Adipose tissue (tissue), 3 donors: Measurements from ENCODE around the gene ANGPTL3. TPM values are rescaled to one million over a fixed set of nuclear protein-coding genes. Genes with fewer than 3 reads are reported as not detected.

ENCODE experiments used
- H3K27ac ChIP-seq: one replicate; pipeline ENCODE4 v1.5.1; 2013; ENCODE audit warnings: low read depth, low read length
- WGBS, 3 donors: extraction: QIAGEN DNeasy Blood & Tissue Kit; methylation state at CpG; one replicate each; pipeline ENCODE4 v1.1.7; 2013; 5-methylcytosine and 5-hydroxymethylcytosine counted together
- polyA plus RNA-seq, 3 donors: library from polyadenylated mRNA; stranded (reverse); fragments of 200-250 nt; gene quantifications; one replicate each; pipeline ENCODE4 v1.2.3, GENCODE V29; 2013
- donor health status: healthy with polysubstance abuse.
- donor health status: Bipolar disorder and iron deficiency.
- donor health status: healthy.

The ANGPTL3 gene
- polyA plus RNA-seq, 3 donors: 0.05 to 0.19 TPM; not detected in 1

DNA sequence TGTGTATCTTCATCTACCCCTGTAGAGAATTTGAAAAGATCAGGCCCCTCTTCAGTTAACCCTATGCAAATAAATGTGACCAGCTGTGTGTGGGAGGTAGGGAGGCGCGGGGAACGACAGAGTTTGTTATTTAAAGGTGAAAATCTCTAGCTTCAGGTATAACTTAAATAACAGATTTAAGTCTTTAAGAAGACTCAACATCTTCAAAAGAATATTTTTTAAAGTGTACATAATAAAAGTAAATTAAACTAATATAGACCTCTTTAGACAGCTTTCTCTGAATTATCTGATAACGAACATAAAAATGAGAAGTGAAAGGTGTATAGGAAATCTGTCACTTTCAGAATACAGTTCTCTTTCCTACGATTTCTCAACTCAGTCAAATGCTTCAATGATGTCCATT, 16.0 kb downstream of the ANGPTL3 start:
- WGBS, 3 donors: 81 to 89% (median 83%) methylated on average over 5 of the region's 5 CpGs
- no peak overlapping the region for H3K27ac ChIP-seq

GRCh38 chr1:62613890-62614289, 16.6 kb downstream of the ANGPTL3 start:
- WGBS, 3 donors: 74 to 98% (median 97%) methylated on average over 1 of the region's 1 CpG

GRCh38 chr1:62621907-62622306, 24.6 kb downstream of the ANGPTL3 start:
- 93 to 100% (median 97%) methylated on average over 1 of the region's 1 CpG for WGBS, 3 donors
- no peak overlapping the region for H3K27ac ChIP-seq

More at GRCh38 chr1:62613890-62614289, 16.6 kb downstream of the ANGPTL3 start:
- no peak overlapping the region for H3K27ac ChIP-seq

- H3K27ac ChIP-seq: no peak overlapping the region
- 62 to 89% (median 81%) methylated on average over 1 of the region's 1 CpG for WGBS, 3 donors
These were observed 28.1 kb downstream of the ANGPTL3 start for GRCh38 chr1:62625415-62625814.

DNA sequence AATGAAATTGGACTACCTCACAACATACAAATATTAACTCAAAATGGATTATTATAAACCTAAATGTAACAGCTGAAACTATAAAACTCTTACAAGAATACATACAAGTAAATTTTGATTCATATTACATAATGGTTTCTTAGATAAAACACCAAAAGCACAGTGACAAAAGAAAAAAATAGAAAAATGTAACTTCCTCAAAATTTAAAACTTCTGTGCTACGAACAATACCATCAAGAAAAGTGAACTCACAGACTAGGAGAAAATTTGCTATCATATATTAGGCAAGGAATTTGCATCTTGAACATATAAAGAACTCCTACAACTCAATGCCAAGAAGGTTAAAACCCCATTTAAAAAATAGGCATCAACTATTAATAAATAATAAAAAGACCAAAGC, 31.2 kb downstream of the ANGPTL3 start:
- WGBS, 3 donors: 53 to 97% (median 59%) methylated on average over 1 of the region's 1 CpG

GRCh38 chr1:62637392-62638105, 40.2 kb downstream of the ANGPTL3 start:
- 94% methylated on average over 6 of the region's 6 CpGs for WGBS, 3 donors

More for the DNA sequence above, 31.2 kb downstream of the ANGPTL3 start:
- H3K27ac ChIP-seq: no peak overlapping the region

GRCh38 chr1:62643283-62643682, 46.0 kb downstream of the ANGPTL3 start:
- 93 to 100% (median 97%) methylated on average over 1 of the region's 1 CpG for WGBS, 3 donors

More at GRCh38 chr1:62637392-62638105, 40.2 kb downstream of the ANGPTL3 start:
- no peak overlapping the region for H3K27ac ChIP-seq

DNA sequence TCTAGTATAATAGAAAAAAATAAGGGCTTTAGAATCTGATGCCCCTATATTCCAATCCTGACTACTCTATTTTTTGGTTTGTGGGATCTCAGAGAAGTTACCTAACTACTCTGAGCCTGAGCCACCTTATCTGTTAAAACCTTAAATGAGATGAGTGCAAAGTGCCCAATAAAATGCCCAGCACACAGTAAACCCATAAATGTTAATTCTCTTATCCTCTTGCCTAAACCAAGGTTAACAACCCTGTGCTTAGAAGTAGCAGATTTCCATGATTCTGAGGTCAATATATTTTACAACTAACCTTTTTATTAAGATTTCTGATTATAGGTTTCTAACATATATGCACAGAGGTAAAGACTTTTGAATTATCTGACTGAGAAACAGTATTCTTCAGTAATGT, 55.1 kb downstream of the ANGPTL3 start:
- no peak overlapping the region for H3K27ac ChIP-seq

More at GRCh38 chr1:62643283-62643682, 46.0 kb downstream of the ANGPTL3 start:
- no peak overlapping the region for H3K27ac ChIP-seq

- 69 to 89% (median 77%) methylated on average over 1 of the region's 1 CpG for WGBS, 3 donors
- H3K27ac ChIP-seq: no peak overlapping the region
These were observed 57.4 kb downstream of the ANGPTL3 start for GRCh38 chr1:62654744-62655143.

Other genes starting within 250 kb of the ANGPTL3 start
- 10 to 100 TPM in 1 of 3 donors, 1 to 10 TPM in 2; 8.3 to 18.1 (median 8.5) TPM for gene USP1, start 160.5 kb upstream of the ANGPTL3 start, polyA plus RNA-seq
- gene DOCK7, start 90.9 kb downstream of the ANGPTL3 start, polyA plus RNA-seq: 10 to 100 TPM in 1 of 3 donors, 1 to 10 TPM in 2; 4.7 to 18.0 (median 9.7) TPM
- gene ATG4C, start 186.6 kb downstream of the ANGPTL3 start, polyA plus RNA-seq: 10 to 100 TPM in 1 of 3 donors, 1 to 10 TPM in 2; 2.0 to 10.2 (median 5.3) TPM